GM21447 (cell line): ENCODE results near the gene OSBPL2.

Experiments used
- ATAC-seq: cut with Tn5 transposase; IDR thresholded peaks from one replicate; pipeline ENCODE4 v1.9.1; 2021; ENCODE audit not compliant: unreplicated experiment

OSBPL2 gene

GRCh38 chr20:62336775-62337557 lies 98.6 kb downstream of the OSBPL2 start:
- ATAC-seq, result no peak

- ATAC-seq, result peak; percentile 42
Observed at GRCh38 chr20:62337558-62338293, 99.4 kb downstream of the OSBPL2 start.

- no peak for ATAC-seq
Observed at GRCh38 chr20:62338294-62338620, 99.9 kb downstream of the OSBPL2 start.

- peak; percentile 73 for ATAC-seq
Observed at GRCh38 chr20:62339647-62340062, 101.3 kb downstream of the OSBPL2 start.

GRCh38 chr20:62342910-62343309 lies 104.6 kb downstream of the OSBPL2 start:
- ATAC-seq, result no peak

GRCh38 chr20:62344092-62344491 lies 105.8 kb downstream of the OSBPL2 start:
- ATAC-seq, result no peak

- ATAC-seq, result no peak
Observed at GRCh38 chr20:62344782-62345181, 106.5 kb downstream of the OSBPL2 start.
